Measurements from ENCODE around the gene H1-8. TPM values are rescaled to one million over a fixed set of nuclear protein-coding genes. Genes with fewer than 3 reads are reported as not detected.

H1-8 gene
- total and polyA plus RNA-seq, 7 donors: not detected

DNA sequence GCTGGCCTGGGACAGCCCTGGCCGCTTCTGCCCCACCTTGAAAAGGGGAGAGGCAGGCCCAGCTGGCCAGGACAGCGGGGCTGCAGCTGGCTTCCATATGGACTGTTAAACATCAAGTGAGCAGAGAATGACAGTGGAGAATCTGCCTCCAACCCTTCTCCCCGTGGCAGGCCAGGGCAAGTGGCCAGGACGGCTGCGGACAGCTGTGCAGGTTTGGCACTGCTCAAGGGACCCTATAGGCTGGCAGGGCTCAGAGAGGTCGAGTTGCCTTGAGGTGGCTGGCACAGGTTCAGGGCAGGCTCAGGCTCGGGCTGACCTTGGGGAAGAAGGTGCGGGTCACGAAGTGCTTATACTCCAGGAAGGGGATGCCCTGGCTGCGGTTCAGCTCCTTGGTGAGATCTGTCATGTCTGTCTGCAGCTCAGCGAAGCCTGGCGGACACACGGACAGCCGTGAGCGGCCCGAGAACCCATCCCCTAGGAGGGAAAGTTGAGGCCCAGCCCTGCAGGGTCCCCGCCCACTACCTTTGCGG is 24.3 kb downstream of the H1-8 start:
- H3K4me1 ChIP-seq: peaks cover 0 to 32% (median 19%) of the 10 kb centered on the region in 4 donors

DNA sequence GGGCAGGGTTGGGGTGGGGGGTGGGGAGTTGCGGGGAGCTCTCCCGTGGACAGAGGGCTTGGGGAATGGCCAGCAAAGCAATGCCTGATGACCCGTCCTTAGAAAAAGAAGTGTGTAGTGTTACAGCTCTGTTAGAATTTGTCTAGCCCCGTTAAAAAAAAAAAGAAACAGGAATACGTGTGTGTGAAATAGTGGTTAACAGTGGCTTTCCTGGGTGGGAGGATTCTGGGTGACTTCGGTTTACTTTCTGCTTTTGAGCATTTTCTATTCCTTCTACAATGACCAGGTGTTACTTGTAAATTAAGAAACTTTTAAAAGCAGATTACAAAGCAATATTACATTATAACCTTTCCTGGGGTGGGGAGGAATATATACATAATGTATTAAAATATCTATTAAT is 25.0 kb downstream of the H1-8 start:
- TF ChIP-seq POLR2AphosphoS5 (IDR thresholded peaks at IDR 0.05): no peak
- TF ChIP-seq, protein P1, sequence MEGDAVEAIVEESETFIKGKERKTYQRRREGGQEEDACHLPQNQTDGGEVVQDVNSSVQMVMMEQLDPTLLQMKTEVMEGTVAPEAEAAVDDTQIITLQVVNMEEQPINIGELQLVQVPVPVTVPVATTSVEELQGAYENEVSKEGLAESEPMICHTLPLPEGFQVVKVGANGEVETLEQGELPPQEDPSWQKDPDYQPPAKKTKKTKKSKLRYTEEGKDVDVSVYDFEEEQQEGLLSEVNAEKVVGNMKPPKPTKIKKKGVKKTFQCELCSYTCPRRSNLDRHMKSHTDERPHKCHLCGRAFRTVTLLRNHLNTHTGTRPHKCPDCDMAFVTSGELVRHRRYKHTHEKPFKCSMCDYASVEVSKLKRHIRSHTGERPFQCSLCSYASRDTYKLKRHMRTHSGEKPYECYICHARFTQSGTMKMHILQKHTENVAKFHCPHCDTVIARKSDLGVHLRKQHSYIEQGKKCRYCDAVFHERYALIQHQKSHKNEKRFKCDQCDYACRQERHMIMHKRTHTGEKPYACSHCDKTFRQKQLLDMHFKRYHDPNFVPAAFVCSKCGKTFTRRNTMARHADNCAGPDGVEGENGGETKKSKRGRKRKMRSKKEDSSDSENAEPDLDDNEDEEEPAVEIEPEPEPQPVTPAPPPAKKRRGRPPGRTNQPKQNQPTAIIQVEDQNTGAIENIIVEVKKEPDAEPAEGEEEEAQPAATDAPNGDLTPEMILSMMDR (IDR thresholded peaks at IDR 0.05): no peak
- TF ChIP-seq EP300 (IDR thresholded peaks at IDR 0.05): no peak
- TF ChIP-seq POLR2A (IDR thresholded peaks at IDR 0.05): no peak

More for the DNA sequence above, 24.3 kb downstream of the H1-8 start:
- DNase-seq: no peak
- no peaks in the 10 kb centered on the region for H3K27me3 ChIP-seq
- no peak overlapping the region for H3K4me3 ChIP-seq
- H3K36me3 ChIP-seq: peaks cover 0 to 29% (median 5%) of the 10 kb centered on the region in 4 donors
- H3K27ac ChIP-seq: peak overlapping the region in 2 of 4 donors; percentile 22 to 31
- 72 to 77% methylated on average over 18 of the region's 18 CpGs for WGBS, 2 donors
- intact Hi-C loops (cut with DNase I): no loop called here
- no peaks in the 10 kb centered on the region for H3K9me3 ChIP-seq
- TF ChIP-seq POLR2AphosphoS5 (IDR thresholded peaks at IDR 0.05): peak in 1 of 4 donors; percentile 38
- TF ChIP-seq EP300 (IDR thresholded peaks at IDR 0.05): no peak
- TF ChIP-seq, protein P1 (IDR thresholded peaks at IDR 0.05): no peak
- no peak for TF ChIP-seq POLR2A (IDR thresholded peaks at IDR 0.05)

DNA sequence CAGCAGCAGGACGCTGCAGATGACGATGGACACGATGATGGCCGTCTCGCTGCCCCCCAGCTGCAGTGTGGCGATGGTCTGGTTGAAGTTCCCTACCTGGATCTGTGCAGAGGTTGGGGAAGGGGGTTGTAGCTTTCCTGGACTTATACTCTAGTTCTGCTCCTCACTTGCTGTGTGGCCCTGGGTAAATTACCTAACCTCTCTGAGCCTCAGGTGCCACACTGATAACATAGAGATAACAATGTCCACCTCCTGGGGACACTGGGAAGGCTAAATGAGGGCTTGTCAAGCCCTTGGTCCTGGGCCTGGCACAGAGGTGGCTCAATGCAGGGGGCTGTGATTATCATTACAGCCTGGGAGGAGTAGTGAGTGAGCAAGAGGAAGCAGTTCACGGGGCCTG is 26.9 kb downstream of the H1-8 start:
- Histone ChIP-seq H3K36me3 (peaks cover 0 to 40% (median 8%) of the 10 kb centered on the region in 4 donors), H3K4me3 (no peak overlapping the region), H3K4me1 (peaks cover 0 to 23% (median 12%) of the 10 kb centered on the region in 4 donors), H3K27me3 (no peaks in the 10 kb centered on the region), H3K27ac (no peak overlapping the region), H3K9me3 (no peaks in the 10 kb centered on the region)
- 86 to 90% methylated on average over 7 of the region's 7 CpGs for whole genome bisulfite sequencing, 2 donors
- intact Hi-C loops (cut with DNase I): no loop called here
- DNase-seq: no peak
- TF ChIP-seq, protein P1 (IDR thresholded peaks at IDR 0.05): no peak
- TF ChIP-seq EP300 (IDR thresholded peaks at IDR 0.05) (no peak), POLR2A (IDR thresholded peaks at IDR 0.05) (no peak), POLR2AphosphoS5 (IDR thresholded peaks at IDR 0.05) (no peak)

More for the DNA sequence above, 25.0 kb downstream of the H1-8 start:
- Histone ChIP-seq H3K36me3 (peaks cover 0 to 30% (median 6%) of the 10 kb centered on the region in 4 donors), H3K9me3 (no peaks in the 10 kb centered on the region), H3K27ac (peak overlapping the region in 1 of 4 donors; percentile 31), H3K4me3 (no peak overlapping the region), H3K27me3 (no peaks in the 10 kb centered on the region), H3K4me1 (peaks cover 0 to 32% (median 19%) of the 10 kb centered on the region in 4 donors)
- WGBS, 2 donors: 66% methylated on average over 6 of the region's 6 CpGs
- DNase-seq: no peak
- intact Hi-C loops (cut with DNase I): no loop called here

DNA sequence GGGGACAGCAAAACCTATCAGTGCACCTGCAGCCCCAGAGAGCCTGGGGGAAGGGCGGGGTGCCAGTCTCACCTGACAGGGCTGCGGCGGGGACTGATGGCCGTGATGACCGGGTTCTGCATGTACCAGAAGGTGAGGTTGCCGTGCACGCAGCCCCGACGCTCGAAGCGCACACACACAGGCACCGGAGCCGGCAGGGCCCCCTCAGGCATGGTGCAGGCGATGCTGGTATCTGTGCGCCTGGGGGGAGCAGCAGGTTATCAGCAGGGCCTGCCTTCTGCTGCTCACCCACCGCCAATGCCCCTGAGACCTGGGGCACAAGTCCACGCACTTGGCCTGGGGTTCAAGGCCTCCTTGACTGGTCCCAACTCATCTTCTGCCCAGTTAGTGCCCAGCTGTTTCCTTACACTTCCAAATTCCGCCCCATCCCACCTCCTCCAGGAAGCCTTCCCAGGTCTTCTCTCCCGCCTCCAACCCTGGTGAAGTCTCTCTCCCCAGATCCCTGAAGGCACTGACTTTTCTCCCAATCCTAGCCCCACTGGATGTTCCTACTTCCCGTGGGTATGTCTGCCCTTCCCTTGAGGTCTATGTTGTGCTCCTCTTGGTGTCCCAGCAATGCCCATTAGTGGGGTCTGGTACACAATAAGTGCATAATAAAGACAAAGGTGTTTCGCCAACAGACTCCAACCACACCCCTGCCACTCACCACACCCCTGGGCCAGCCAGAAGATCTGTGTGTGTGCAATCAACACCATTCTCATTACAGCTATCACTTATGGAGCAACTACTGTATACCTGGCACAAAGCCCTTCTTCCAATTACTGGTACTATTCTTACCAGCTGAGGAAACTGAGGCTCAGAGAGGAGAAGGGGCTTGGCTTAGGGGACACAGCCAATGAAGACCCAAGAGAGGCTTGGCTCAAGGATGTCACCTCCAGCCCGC is 28.9 kb downstream of the H1-8 start:
- H3K4me3 ChIP-seq: no peak overlapping the region
- no peak overlapping the region for H3K27ac ChIP-seq
- no peaks in the 10 kb centered on the region for H3K9me3 ChIP-seq
- TF ChIP-seq, protein P1 (IDR thresholded peaks at IDR 0.05): no peak
- no peak for TF ChIP-seq EP300 (IDR thresholded peaks at IDR 0.05)
- no peak for TF ChIP-seq POLR2AphosphoS5 (IDR thresholded peaks at IDR 0.05)
- no peak for TF ChIP-seq POLR2A (IDR thresholded peaks at IDR 0.05)
- DNase-seq: no peak
- no peaks in the 10 kb centered on the region for H3K27me3 ChIP-seq
- intact Hi-C loops (cut with DNase I): no loop called here
- H3K4me1 ChIP-seq: peaks cover 0 to 10% (median 7%) of the 10 kb centered on the region in 4 donors
- peaks cover 0 to 49% (median 8%) of the 10 kb centered on the region in 4 donors for H3K36me3 ChIP-seq
- WGBS, 2 donors: 92 to 95% methylated on average over 22 of the region's 22 CpGs
